Hematopoietic multipotent progenitor cell (in vitro differentiated cells): ENCODE results near the gene FAM98C. TPM values are rescaled to one million over a fixed set of nuclear protein-coding genes. Genes with fewer than 3 reads are reported as not detected.
"Not testable (repeated sequence)": the region's sequence is repeated elsewhere in the genome, so short reads cannot be mapped to it uniquely, and the experiment has no call there.

Source experiments
- DNase-seq, 3 donors: peaks; one replicate each; pipeline ENCODE4 v3.0.0-alpha.2; 2011 to 2015; ENCODE audit warnings: low read depth in 2 of 3, low spot score in 2 of 3
- total RNA-seq: library from RNA; depleted of rRNA; stranded (reverse); fragments of >200 nt; gene quantifications from one replicate; pipeline ENCODE4 v1.2.3, GENCODE V29; 2012

The FAM98C gene
- 9.4 TPM for total RNA-seq

- peak; percentile 97 to 99 (median 98) for DNase-seq
Observed at GRCh38 chr19:38402967-38403674, at the start of gene FAM98C. FAM98C (plus strand) TSS chr19:38403093; CDS start chr19:38403154, 61 bp downstream.

GRCh38 chr19:38355728-38356725, 46.9 kb upstream of the FAM98C start:
- DNase-seq = no peak

GRCh38 chr19:38358071-38358470, 44.8 kb upstream of the FAM98C start:
- no peak for DNase-seq

GRCh38 chr19:38359242-38360021, 43.5 kb upstream of the FAM98C start:
- DNase-seq = no peak

GRCh38 chr19:38360351-38360750, 42.5 kb upstream of the FAM98C start:
- DNase-seq = no peak

- no peak for DNase-seq
Observed at GRCh38 chr19:38360839-38361631, 41.9 kb upstream of the FAM98C start.

- peak in 2 of 3 donors; percentile 90 to 93 for DNase-seq
Observed at GRCh38 chr19:38361633-38362075, 41.2 kb upstream of the FAM98C start.

- DNase-seq = peak in 2 of 3 donors; percentile 85 to 89
Observed at GRCh38 chr19:38362076-38362945, 40.6 kb upstream of the FAM98C start.

GRCh38 chr19:38362946-38363688, 39.8 kb upstream of the FAM98C start:
- DNase-seq = not testable (repeated sequence)

- no peak for DNase-seq
Observed at GRCh38 chr19:38367041-38367440, 35.9 kb upstream of the FAM98C start.

GRCh38 chr19:38369584-38369983, 33.3 kb upstream of the FAM98C start:
- DNase-seq = no peak

- no peak for DNase-seq
Observed at GRCh38 chr19:38370299-38370698, 32.6 kb upstream of the FAM98C start.

GRCh38 chr19:38371081-38371480, 31.8 kb upstream of the FAM98C start:
- no peak for DNase-seq

GRCh38 chr19:38373907-38374331, 29.0 kb upstream of the FAM98C start:
- DNase-seq = no peak

GRCh38 chr19:38374332-38375097, 28.4 kb upstream of the FAM98C start, which contains the start of gene PSMD8:
PSMD8 (plus strand) TSS chr19:38374571; CDS start chr19:38374602, 31 bp downstream.
- peak; percentile 96 to 100 (median 100) for DNase-seq

GRCh38 chr19:38375098-38375493, 27.8 kb upstream of the FAM98C start:
- DNase-seq = no peak

- no peak for DNase-seq
Observed at GRCh38 chr19:38375748-38376147, 27.1 kb upstream of the FAM98C start.
